Embryonic facial prominence (tissue), 1 donor: ENCODE measurements around the gene PARVB.

ENCODE experiments used
- DNase-seq: peaks from one replicate; pipeline ENCODE4 v3.0.0-alpha.2; 2016; ENCODE audit errors: extremely low spot score

PARVB gene

GRCh38 chr22:44087089-44087430 lies 63.0 kb downstream of the PARVB start:
- DNase-seq: no peak

GRCh38 chr22:44088976-44089570 lies 65.0 kb downstream of the PARVB start:
- no peak for DNase-seq

- DNase-seq: no peak
Observed at GRCh38 chr22:44089717-44090570, 65.8 kb downstream of the PARVB start.

- DNase-seq: no peak
Observed at GRCh38 chr22:44090571-44090905, 66.4 kb downstream of the PARVB start.

- no peak for DNase-seq
Observed at GRCh38 chr22:44091021-44091721, 67.1 kb downstream of the PARVB start.

GRCh38 chr22:44091751-44092150 lies 67.6 kb downstream of the PARVB start:
- DNase-seq: no peak

- no peak for DNase-seq
Observed at GRCh38 chr22:44092636-44093220, 68.6 kb downstream of the PARVB start.

- DNase-seq: no peak
Observed at GRCh38 chr22:44093791-44094190, 69.7 kb downstream of the PARVB start.

GRCh38 chr22:44094751-44095302 lies 70.7 kb downstream of the PARVB start:
- no peak for DNase-seq

- DNase-seq: no peak
Observed at GRCh38 chr22:44096736-44097135, 72.6 kb downstream of the PARVB start.

GRCh38 chr22:44097263-44098020 lies 73.3 kb downstream of the PARVB start:
- DNase-seq: no peak

GRCh38 chr22:44098021-44098739 lies 74.1 kb downstream of the PARVB start:
- no peak for DNase-seq

GRCh38 chr22:44098966-44099530 lies 74.9 kb downstream of the PARVB start:
- no peak for DNase-seq

GRCh38 chr22:44099696-44100095 lies 75.6 kb downstream of the PARVB start:
- DNase-seq: no peak

GRCh38 chr22:44100411-44100810 lies 76.3 kb downstream of the PARVB start:
- DNase-seq: no peak

- no peak for DNase-seq
Observed at GRCh38 chr22:44102121-44102520, 78.0 kb downstream of the PARVB start.

- DNase-seq: no peak
Observed at GRCh38 chr22:44102856-44103255, 78.8 kb downstream of the PARVB start.

GRCh38 chr22:44103735-44104480 lies 79.8 kb downstream of the PARVB start:
- no peak for DNase-seq

- DNase-seq: no peak
Observed at GRCh38 chr22:44107340-44107739, 83.2 kb downstream of the PARVB start.

- no peak for DNase-seq
Observed at GRCh38 chr22:44108076-44108475, 84.0 kb downstream of the PARVB start.
